ENCODE results near the gene LBX2.

Gene LBX2

GRCh38 chr2:74462786-74463105, 36.7 kb downstream of the LBX2 start:
- TF ChIP-seq REST (IDR thresholded peaks at IDR 0.05; ENCODE audit: insufficient read depth in 1 of 2, low read depth in 2 of 2, low read length in 2 of 2) (no peak), FOXP2 (optimal IDR thresholded peaks at IDR 0.05; ENCODE audit: borderline replicate concordance, extremely low read depth, extremely low read length, insufficient read depth) (no peak), SIN3A (IDR thresholded peaks at IDR 0.05; ENCODE audit: borderline replicate concordance, insufficient read depth, low read length) (no peak), TAF1 (IDR thresholded peaks at IDR 0.05; ENCODE audit: borderline replicate concordance, insufficient read depth, low read length) (no peak), POLR2AphosphoS5 (IDR thresholded peaks at IDR 0.05; ENCODE audit: low read depth, low read length) (no peak)

GRCh38 chr2:74462054-74462785, 37.2 kb downstream of the LBX2 start:
- TF ChIP-seq TAF1 (IDR thresholded peaks at IDR 0.05; ENCODE audit: borderline replicate concordance, insufficient read depth, low read length), result no peak
- no peak for TF ChIP-seq FOXP2 (optimal IDR thresholded peaks at IDR 0.05; ENCODE audit: borderline replicate concordance, extremely low read depth, extremely low read length, insufficient read depth)
- TF ChIP-seq POLR2AphosphoS5 (IDR thresholded peaks at IDR 0.05; ENCODE audit: low read depth, low read length), result no peak
- TF ChIP-seq SIN3A (IDR thresholded peaks at IDR 0.05; ENCODE audit: borderline replicate concordance, insufficient read depth, low read length), result no peak
- TF ChIP-seq REST (IDR thresholded peaks at IDR 0.05; ENCODE audit: insufficient read depth in 1 of 2, low read depth in 2 of 2, low read length in 2 of 2), result no peak

- TF ChIP-seq REST (IDR thresholded peaks at IDR 0.05; ENCODE audit: insufficient read depth in 1 of 2, low read depth in 2 of 2, low read length in 2 of 2) (no peak), SIN3A (IDR thresholded peaks at IDR 0.05; ENCODE audit: borderline replicate concordance, insufficient read depth, low read length) (no peak), FOXP2 (optimal IDR thresholded peaks at IDR 0.05; ENCODE audit: borderline replicate concordance, extremely low read depth, extremely low read length, insufficient read depth) (no peak), POLR2AphosphoS5 (IDR thresholded peaks at IDR 0.05; ENCODE audit: low read depth, low read length) (peak; percentile 15; the same call in 1 of the 2 replicates)
Measured at GRCh38 chr2:74461187-74462053, 38.0 kb downstream of the LBX2 start.

- TF ChIP-seq POLR2AphosphoS5 (IDR thresholded peaks at IDR 0.05; ENCODE audit: low read depth, low read length), result peak; percentile 26; the same call in 1 of the 2 replicates
Measured at GRCh38 chr2:74460187-74460586, 39.2 kb downstream of the LBX2 start.

GRCh38 chr2:74458938-74459363, 40.5 kb downstream of the LBX2 start:
- TF ChIP-seq FOXP2 (optimal IDR thresholded peaks at IDR 0.05; ENCODE audit: borderline replicate concordance, extremely low read depth, extremely low read length, insufficient read depth) (no peak), TAF1 (IDR thresholded peaks at IDR 0.05; ENCODE audit: borderline replicate concordance, insufficient read depth, low read length) (no peak), POLR2AphosphoS5 (IDR thresholded peaks at IDR 0.05; ENCODE audit: low read depth, low read length) (no peak), SIN3A (IDR thresholded peaks at IDR 0.05; ENCODE audit: borderline replicate concordance, insufficient read depth, low read length) (no peak), REST (IDR thresholded peaks at IDR 0.05; ENCODE audit: insufficient read depth in 1 of 2, low read depth in 2 of 2, low read length in 2 of 2) (no peak)

Measured in PFSK-1 (cell line).